HG03575 (cell line): ENCODE data around the gene MAMSTR.
"Not testable (repeated sequence)": the region's sequence is repeated elsewhere in the genome, so short reads cannot be mapped to it uniquely, and the experiment has no call there.

ENCODE experiments used
- ATAC-seq: cut with Tn5 transposase; IDR thresholded peaks from one replicate; pipeline ENCODE4 v1.9.1; 2021; ENCODE audit not compliant: unreplicated experiment, insufficient number of reproducible peaks, low FRiP score; ENCODE audit errors: extremely low read depth

MAMSTR gene

DNA sequence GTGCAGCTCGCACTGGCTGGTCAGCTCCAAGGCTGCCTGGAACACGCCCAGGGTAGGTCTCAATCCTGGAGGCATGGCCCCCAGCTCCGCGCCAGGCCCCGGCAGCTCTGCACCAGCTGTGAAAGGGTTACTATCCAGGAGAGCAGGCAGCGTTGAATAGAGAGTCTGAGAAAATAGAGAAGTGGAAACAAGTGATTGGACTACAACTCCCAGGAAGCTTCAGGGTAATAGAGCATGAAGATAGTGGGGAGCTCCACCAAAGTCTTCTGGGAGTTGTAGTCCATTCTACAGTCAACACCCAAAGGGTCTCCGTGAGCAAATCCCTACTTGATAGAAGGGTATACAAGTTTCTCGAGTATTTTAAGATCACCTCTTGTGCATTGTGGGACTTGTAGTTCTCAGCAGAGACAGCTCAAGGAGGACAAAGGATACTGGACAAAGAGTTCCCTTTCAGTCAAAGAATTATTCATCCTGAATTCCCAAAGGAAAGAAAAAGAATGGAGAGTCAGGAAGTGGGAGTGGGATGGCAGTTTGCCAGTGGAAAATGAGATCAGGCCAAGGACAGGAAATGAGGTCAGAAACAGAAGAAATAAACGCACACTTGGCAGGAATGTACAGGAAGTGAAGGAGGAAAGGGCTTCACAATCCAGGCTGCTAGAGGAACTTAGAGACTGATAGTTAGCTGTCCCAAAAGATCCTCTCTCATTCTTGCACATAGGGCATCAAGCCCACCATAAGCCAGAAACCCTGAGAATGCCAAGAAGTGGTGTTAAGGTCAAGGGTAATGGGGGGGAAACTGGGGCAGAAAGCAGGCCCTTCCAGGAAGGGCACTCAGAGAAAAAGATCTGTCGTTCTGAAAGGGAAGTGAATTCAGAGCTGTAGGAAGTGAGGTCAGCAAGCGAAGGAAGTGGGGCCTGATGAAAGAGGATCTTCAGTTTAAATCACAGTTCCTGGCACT is 5.5 kb upstream of the MAMSTR start:
- ATAC-seq: no peak

DNA sequence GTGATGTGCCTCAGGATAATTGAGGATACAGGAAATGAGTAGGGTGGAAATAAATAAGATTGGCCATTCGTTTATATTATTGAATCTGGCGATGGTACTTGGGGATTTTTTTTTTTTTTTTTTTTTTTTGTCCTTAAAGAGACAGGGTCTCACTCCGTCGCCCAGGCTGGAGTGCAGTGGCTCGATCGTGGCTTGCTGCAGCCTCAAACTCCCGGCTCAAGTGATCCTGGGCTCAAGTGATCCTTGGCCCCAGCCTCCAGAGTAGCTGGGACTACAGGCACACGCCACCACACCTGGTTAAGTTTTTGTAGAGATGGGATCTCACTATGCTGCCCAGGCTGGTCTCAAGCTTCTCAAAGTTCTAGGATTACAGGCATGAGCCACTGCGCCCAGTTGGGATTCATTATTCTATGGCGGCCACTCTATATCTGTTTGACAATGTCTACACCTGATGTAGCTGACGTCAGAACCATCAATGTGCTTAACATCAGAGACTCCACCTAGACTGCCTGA is 2.7 kb upstream of the MAMSTR start:
- no peak for ATAC-seq

DNA sequence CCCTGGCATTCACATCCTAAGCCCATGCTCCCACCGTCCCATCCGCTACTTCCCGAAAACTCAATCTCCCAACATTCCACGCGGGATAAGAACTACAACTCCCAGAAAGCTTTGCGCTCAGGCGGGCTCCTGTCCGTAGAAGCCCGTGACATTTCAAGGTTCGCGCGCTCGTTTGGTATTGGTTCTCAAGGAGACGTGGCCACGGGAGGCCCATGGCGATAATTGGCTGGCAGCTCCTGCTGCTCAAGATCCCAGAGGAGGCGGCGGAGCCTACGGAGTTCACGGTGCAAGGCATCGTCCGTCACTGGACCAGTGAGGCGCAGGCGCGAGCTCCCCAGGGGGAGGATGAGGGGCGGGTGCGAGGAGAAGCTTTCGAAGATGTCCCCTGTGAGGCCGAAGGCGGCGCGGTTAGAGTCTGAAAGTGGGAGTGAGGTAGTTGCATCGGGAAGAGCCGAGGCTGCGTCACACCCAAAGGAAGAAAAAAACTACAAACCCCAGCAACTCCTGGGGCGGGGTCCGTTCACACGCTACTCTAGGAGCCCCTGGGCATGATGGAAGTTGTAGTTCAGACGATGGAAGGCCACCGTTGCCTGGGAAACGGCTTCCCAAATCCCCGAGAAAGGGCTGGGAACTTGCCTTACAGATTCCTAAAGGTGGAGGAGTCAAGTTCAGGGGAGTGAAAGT is 1.2 kb upstream of the MAMSTR start:
- ATAC-seq: peak; percentile 55

DNA sequence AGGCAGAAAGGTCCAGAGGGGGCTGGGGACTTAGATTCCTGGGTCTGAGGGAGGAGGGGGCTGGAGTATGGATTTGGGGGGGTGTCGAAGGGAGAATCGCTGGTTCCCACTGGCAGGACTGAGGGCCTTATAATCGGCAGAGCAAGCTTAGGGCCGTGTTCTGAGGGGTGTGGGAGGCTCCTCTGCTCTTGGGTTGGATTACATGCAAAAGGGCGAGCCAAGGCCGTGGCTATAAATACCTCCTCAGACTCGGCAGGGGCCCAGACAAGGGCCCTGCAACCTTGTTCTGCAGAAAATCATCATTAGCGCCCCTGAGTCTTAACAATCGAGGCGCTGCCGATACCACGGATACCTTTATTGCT is 707 bp upstream of the MAMSTR start:
- ATAC-seq: no peak

DNA sequence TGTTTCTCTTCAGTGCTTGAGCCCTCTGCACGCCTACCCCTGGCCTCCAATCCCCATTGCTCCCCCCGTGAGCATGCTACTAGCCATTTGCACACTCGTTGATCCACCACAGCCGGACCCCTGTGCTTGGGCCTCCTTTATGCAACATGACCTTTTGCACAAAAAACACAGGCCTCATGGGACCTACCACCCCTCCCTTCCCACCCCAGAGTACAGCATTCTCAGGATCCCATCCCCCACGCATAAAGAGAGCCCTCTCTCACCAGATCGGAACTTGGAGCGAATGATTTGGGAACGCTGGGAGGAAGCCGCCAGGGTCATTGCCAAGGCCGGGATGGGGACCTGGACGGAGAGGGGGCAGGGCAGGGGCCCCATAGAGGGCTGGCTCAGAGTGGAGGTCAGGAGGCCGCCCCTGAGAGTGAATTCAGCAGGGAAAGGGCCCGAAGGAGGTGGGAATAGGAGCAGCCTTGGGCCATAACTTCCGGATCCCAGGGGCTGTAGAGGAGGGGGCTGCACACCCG is 754 bp downstream of the MAMSTR start:
- ATAC-seq: no peak

DNA sequence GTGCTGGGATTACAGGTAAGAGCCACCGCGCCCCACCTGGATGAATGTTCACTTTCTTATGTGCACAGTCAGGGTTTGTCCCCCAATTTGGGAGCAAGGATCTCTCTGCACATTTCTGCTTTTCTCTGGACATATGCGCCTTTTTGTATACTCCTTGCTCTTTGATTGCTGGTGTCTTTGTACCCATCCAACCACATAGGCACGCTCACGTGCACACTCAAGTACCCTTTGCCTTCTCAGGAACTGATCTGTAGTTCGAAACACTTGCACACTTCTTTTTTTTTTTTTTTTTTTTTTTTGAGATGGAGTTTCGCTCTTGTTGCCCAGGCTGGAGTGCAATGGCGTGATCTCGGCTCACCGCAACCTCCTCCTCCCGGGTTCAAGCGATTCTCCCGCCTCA is 1.4 kb downstream of the MAMSTR start:
- ATAC-seq: not testable (repeated sequence)

DNA sequence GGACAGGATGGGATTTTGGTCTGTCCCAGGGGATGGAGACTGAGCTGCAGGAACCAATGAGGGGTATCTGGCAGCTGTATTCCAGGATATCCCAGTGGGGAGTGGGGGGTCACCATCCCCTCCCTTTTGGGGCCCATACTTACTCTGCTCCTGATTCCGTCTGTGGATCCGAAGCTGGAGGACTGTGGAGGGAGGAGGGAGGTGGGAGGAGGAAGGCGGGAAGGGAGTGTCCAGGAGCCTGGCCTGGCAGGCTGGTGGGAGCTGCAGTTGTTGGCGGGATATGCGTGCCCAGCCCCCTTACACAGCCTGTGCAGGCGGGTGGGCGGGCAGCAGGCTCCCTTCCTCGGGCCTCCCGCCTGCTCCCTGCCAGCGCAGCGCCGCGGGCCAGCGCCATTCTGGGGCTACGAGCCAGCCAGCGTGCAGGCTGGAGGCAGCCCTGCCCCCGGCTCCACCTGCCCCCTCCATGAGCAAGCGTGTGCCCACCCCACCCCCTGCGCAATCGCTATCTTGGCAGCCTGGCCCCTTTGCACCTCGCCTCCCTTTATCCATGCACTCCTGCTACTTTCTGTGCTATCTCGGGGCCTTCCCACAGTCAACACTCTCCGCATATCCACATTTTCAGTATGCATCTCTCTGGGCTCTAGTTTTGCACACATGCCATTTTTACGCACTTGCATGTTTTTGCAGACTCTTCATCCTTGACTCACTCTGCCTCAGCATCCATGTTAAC is 2.8 kb downstream of the MAMSTR start:
- no peak for ATAC-seq

DNA sequence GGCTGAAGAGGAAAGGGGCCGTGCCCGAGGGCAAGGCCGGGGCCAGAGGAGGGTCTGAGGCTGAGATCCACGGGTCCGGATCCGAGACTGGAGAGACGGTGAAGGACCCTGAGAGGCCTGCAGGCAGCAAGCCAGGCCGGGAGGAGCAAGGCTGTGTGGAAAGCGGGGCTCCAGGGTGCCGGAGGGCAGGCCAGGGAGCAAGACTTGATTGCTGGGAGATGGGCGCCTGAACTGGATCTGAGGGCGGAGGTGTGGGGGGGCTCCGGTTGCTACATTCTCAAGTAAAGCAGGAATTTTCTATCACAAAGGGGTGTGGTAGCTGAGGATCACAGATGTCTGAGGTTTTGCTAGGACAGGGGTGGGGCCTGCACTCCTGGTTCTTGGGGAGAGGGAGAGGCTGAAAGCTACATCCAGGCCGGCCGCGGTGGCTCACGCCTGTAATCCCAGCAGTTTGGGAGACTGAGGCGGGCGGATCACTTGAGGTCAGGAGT is 3.8 kb downstream of the MAMSTR start:
- ATAC-seq: no peak

DNA sequence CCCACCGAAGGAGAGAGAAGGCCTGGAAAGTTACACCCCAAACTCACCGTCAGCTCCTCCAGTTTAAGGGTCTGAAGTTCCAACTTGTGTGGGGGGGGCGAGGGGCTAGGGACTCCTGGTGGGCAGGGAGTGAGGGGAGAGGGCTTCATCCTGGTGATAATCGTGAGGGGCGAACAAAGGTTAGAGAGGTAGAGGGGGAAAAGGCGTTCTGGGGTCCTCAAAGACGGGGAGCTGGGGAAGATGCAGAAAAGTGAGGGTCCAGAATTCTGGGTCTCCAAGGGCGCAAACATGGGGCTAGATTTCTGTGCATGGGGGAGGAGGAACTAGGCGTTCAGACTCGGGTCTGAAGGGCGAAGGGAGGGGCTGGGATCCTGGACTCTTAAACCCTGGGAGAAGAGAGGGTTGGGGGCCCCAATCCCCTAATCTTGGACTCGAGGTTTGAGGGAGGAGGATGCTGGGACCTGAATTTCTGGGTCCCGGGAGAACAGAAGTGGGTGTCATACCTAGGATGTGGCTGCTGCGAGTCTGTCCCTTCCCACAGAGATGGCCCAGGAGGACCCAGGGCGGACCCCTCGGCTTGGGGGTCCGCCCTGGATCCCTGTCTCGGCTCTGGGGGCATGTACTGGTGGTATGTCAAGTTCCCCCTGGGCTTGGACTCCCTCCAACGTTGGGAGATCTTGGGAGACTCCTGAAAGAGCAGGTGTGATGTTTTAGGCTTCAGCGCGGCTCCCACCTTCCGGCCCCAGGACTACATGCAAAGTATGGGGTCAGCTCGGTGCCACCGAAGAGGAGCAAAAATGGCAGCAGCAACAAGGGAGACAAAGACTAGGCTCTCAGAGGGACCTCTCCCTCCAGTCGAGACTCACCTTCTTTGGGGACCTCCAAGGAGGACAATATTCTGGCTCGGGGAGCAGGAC is 4.5 kb downstream of the MAMSTR start:
- ATAC-seq: no peak

DNA sequence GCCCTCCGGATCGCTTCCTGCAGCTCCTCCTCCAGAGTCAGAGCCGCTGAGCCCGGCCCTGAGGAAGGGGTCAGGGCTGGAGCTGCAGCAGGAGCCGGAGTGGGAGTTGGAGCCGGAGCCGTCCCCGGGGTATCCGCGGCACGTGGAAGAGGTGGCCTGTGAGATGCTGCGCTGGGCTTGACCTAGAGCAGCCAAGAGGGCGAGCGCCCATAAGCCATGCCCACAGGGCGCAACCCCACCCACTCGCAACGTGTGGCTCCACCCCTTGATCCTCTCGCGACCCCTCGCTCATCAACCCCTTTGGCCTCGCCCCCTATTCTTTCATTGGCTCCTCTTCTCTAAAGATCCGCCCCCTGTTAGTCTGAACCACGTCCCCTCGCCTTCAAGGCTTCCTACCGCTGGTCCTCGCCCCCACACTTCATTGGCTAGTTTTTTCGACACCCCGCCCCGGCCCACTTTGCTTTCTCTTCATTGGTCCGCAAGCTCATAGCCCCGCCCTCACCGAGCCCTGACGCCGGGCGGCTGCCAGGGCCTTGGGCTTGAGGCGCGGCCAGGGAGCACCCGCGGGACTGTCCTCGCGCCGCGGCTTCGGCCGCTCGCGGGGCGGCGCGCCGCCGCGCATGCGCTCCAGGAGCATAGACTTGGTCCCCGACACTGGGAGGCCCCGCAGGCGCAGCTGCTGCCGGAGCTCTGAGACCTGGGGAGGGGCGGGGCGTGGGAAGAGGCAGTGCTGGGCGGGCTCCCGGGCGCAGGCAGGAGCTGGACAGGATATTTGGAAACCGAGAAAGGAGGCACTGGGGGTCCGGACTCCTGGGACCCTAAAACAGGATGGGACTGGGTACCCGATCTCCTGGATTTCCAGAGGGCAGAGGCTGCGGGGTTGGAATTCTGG is 5.4 kb downstream of the MAMSTR start:
- ATAC-seq: peak; percentile 66

DNA sequence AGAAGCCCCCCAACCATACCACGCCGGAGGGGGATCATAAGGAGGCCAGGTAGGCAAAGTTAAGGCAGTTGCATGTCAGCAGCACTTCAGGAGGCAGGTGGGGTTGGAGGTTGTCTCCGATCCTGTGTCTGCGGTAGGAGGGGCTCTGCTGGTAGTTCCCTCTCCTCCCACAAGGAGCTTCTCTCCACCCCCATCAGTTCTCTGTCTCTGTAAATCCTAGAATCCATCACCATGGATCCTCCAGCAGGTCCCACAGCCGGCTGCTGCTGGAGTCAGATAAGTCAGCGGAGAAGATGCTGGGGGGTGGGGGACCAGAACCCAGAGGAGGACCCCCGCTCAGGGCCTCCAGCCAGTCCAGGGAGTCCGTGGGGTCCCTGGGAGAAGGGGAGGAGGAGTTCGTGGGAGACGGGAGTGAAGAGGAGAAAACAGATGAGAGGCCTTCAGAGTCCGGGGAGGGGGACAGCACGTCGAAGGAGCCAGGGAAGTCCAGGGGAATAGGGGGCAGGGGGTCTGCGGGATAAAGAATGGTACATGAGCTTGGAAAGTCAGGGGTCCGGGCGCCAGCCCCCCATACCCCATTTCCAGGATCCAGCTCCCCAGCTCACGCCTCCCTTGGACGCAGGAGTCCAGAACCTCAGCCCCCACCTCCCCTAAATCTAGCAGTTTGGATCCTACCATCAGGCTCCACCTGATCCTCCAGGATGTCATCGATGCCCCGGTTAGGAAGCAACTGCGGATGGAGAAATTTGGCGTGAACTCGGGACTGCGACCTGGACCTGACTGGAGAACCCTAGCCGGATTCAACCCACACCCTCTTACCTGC is 6.3 kb downstream of the MAMSTR start:
- no peak for ATAC-seq

DNA sequence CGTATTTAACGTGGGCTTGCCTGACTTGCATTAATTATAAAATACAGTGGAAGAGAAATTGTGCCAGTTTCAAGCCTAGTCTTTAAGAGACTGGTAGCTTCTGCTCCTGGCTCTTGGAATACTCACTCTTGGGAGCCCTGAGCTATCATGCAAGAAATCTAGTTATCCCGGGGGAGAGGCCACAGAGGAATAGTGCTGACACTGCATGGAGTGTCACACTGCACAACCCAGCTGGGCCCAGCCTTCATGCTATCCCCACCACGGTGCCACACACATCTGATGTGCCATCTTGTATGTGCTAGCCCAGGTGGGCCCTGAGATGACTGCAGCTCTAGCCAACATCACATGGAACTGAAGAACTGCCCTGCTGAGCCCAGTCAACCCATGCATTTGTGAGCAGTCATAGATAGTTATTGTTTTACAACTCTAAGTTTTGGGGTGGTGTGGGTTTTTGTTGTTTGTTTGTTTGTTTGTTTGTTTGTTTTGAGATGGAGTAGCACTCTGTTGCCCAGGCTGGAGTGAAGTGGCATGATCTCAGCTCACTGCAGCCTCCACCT is 8.3 kb downstream of the MAMSTR start:
- ATAC-seq: no peak

DNA sequence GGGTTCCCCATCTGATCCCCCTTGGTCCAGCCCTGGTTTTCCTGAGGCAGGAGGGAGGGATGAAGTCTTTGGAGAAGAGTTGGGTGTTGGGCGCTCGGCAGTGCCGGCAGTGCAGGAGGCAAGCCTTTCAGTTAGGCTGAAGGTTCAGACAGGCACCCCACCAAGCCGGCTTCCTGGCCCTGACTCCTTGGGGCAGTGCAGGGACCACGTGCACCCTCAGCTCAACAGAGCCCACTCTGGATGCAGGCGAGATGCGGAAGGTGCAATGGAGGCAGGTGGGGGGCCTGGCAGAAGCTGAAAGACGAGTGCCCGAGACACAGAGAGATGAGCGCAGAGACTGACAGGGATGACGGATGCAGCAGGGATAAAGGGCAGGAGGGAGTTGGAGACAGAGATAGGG is 11.1 kb downstream of the MAMSTR start:
- no peak for ATAC-seq

DNA sequence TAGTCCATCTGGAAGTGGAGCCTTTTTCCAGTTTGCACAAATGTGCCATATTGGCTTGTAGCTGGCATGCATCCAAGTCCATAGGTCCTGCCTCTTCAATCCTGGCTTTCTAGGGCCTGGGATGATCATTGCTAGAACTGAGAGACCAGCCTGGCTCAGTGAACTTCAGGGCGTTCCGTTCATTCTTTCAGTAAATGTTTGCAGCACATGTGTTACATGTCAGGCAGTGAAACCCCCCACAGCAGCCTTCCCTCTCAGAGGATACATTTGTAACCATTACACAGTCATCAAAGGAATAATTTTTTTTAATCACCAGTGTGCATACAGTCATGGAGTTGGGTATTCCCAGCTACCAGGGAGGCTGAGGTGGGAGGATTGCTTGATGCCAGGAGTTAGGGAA is 14.1 kb downstream of the MAMSTR start:
- ATAC-seq: no peak

DNA sequence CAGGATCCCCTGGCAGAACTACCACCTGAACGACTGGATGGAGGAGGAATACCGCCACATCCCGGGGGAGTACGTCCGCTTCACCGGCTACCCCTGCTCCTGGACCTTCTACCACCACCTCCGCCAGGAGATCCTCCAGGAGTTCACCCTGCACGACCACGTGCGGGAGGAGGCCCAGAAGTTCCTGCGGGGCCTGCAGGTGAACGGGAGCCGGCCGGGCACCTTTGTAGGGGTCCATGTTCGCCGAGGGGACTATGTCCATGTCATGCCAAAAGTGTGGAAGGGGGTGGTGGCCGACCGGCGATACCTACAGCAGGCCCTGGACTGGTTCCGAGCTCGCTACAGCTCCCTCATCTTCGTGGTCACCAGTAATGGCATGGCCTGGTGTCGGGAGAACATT is 16.2 kb downstream of the MAMSTR start:
- no peak for ATAC-seq

DNA sequence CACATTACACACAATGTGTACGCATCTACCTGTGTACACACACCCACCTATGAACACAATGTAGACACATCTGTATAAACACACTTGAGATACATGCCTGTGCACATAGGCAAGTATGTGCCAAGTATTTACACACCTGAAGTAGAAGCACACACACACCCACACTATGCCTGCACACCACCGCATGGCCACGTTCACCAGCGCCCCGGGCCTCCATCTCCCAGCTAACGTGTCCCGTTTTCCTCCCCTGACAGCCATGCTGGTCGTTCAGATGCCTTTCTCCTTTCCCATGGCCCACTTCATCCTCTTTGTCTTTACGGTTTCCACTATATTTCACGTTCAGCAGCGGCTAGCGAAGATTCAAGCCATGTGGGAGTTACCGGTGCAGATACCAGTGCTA is 16.8 kb downstream of the MAMSTR start:
- ATAC-seq: no peak
